Loucy (cell line): Measurements from ENCODE around the gene POP5.

Source experiments
- CTCF ChIP-seq: fragments of 200-600 bp; sonication (generic); conservative IDR thresholded peaks from 2 replicates; pipeline ENCODE4 v1.5.1; 2014; ENCODE audit warnings: mild to moderate bottlenecking, antibody characterized with exemption, low read length
- EZH2phosphoT487 ChIP-seq: fragments of 200-600 bp; IDR thresholded peaks from 2 replicates; pipeline ENCODE4 v1.6.1; 2018; ENCODE audit warnings: antibody characterized with exemption, mild to moderate bottlenecking, moderate library complexity, borderline replicate concordance

- TF ChIP-seq EZH2phosphoT487 = no peak
- TF ChIP-seq CTCF = no peak
Observed at GRCh38 chr12:120620624-120621023, 39.4 kb upstream of the POP5 start.
